Heart right ventricle (tissue), 16 donors: ENCODE measurements around the gene ATP6V1E1. TPM values are rescaled to one million over a fixed set of nuclear protein-coding genes. Genes with fewer than 3 reads are reported as not detected.
"Not testable (repeated sequence)": the region's sequence is repeated elsewhere in the genome, so short reads cannot be mapped to it uniquely, and the experiment has no call there.

ENCODE experiments used
- ATAC-seq, 8 donors: fragments of 200-7000 bp; cut with Tn5 transposase; one replicate each; pipeline ENCODE4 v1.9.1; 2020; ENCODE audit warnings: mild to moderate bottlenecking in 8 of 8, moderate library complexity in 8 of 8, moderate number of reproducible peaks in 1 of 8
- DNase-seq, 2 donors: peaks; one replicate each; pipeline ENCODE4 v3.0.0-alpha.2; 2020
- H3K27ac ChIP-seq, 10 donors: fragments of 200-600 bp; sonication (generic) in 2 of 10; one replicate each; pipeline versions ENCODE4 v1.5.0 to v1.8.0; 2020 to 2022; ENCODE audit warnings: mild to moderate bottlenecking in 3 of 10
- H3K27me3 ChIP-seq, 7 donors: fragments of 200-600 bp; one replicate each; pipeline ENCODE4 v1.8.0; 2021 to 2022; ENCODE audit warnings: mild to moderate bottlenecking in 2 of 7
- H3K36me3 ChIP-seq, 9 donors: fragments of 200-600 bp; sonication (generic) in 1 of 9; one replicate each; pipeline versions ENCODE4 v1.5.0 to v1.8.0; 2020 to 2022; ENCODE audit warnings: mild to moderate bottlenecking in 2 of 9
- H3K4me1 ChIP-seq, 9 donors: fragments of 200-600 bp; sonication (generic) in 1 of 9; one replicate each; pipeline versions ENCODE4 v1.5.0 to v1.8.0; 2020 to 2022; ENCODE audit warnings: mild to moderate bottlenecking in 4 of 9
- H3K4me3 ChIP-seq, 10 donors: fragments of 200-600 bp; sonication (generic) in 2 of 10; one replicate each; pipeline versions ENCODE4 v1.5.0 to v1.8.0; 2020 to 2022; ENCODE audit warnings: mild to moderate bottlenecking in 7 of 10, moderate library complexity in 2 of 10
- H3K9me3 ChIP-seq, 11 donors: fragments of 200-600 bp in 10 of 11; sonication (generic) in 2 of 11; one replicate each; pipeline versions ENCODE4 v1.5.0 to v1.8.0; 2013 to 2022; ENCODE audit warnings: mild to moderate bottlenecking in 2 of 11, control low read depth in 1 of 11, moderate library complexity in 1 of 11
- WGBS, 2 donors: extraction: QIAGEN DNeasy Blood & Tissue Kit; methylation state at CpG; one replicate each; pipeline ENCODE4 v1.1.7; 2013; ENCODE audit warnings: inconsistent platforms in 1 of 2; 5-methylcytosine and 5-hydroxymethylcytosine counted together
- intact Hi-C, 10 donors: fragments of 100-400 bp; cut with DNase I; formaldehyde crosslinking; loops; one replicate each; pipeline versions ENCODE4 v1.11.1 to v1.14.2; 2022
- polyA plus RNA-seq, 2 donors: library from polyadenylated mRNA; stranded (reverse); fragments of 200-250 nt; gene quantifications; one replicate each; pipeline ENCODE4 v1.2.3, GENCODE V29; 2013
- total RNA-seq, 10 donors: library from RNA; stranded (reverse); fragmentation: NEBNext Ultra II Directional in 3 of 10; extraction: Animal tissue kit (Norgen Biotek cat#: 25700) in 3 of 10; gene quantifications; one replicate each; pipeline versions ENCODE4 v1.2.1 to v1.2.4, GENCODE V29; 2021 to 2023
- TF ChIP-seq, protein P1 (sequence below), 9 donors: fragments of 200-600 bp; sonication (generic) in 2 of 9; IDR thresholded peaks; one replicate each; pipeline versions ENCODE4 v1.5.0 to v1.8.0; 2021 to 2022; ENCODE audit warnings: antibody characterized with exemption in 9 of 9, mild to moderate bottlenecking in 5 of 9, moderate library complexity in 1 of 9
- donor health status: Arrhythmogenic right ventricular cardiomyopathy.
- donor health status: ischemic (EF 13 %, LVEDD 7.1; RV severe dilation, severe dysfunction).
- donor health status: healthy with polysubstance abuse.
- donor health status: DM: no; HTN: yes; CAD: no.
- donor health status: DM: no; HTN: no; CAD: no.
- donor health status: ischemic (EF 25% LVEDD 6.9; RV normal size, moderate dysfunction).
- donor health status: ischemic (EF 25% LVEDD 5.7; RV mildly dilated, moderate dysfunction).
- donor health status: healthy.
- donor health status: DM: yes; HTN: yes; CAD: no.
- donor health status: Ischemic cardiomyopathy.
- donor health status: ischemic (EF 35%, LVEDD 5.7; RV mildly dilated, moderate dysfunction).
- donor health status: nonischemic (EF 11% LVEDD 7.7; RV severe dilation, severe dysfunction).
- donor health status: DM: yes; HTN: yes; CAD: no.
- donor health status: PGD.
- donor health status: ischemic (EF 29% LVEDD 5.4; RV normal size, mild dysfunction).
- donor health status: nonischemic (EF 23%, LVEDD 6.1; RV moderate dilation, normal function).

The ATP6V1E1 gene
- total and polyA plus RNA-seq, 12 donors: 73.4 to 278 (median 218) TPM

DNA sequence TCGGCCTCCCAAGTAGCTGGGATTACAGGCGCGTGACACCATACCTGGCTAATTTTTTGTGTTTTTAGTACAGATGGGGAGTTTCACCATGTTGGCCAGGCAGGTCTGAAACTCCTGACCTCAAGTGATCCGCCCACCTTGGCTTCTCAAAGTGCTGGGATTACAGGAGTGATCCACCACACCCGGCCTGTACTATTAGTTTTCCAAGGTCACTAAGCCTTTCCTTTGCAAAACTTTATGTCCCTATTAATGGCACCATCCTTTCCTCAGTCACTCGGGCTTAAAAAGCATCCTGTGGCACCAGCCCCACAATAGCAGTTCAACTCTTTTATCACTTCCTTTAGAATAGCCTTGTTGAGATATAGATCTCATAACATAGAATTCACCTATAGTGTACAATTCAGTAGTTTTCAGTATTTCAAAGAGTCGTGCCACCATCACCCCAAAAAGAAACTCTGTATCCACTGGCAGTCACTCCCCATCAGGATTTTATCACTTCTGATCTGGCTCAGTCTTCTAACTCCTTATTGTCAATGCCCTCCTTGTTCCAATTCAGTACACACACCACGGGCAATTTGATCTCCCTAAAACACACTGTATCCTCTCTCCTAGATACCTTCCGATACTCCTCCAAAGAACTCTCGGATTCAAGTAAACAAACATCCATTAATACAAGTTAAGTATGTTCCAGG is 9.1 kb upstream of the ATP6V1E1 start:
- Histone ChIP-seq H3K27ac (peak overlapping the region; percentile 93 to 100 (median 98)), H3K27me3 (no peaks in the 10 kb centered on the region), H3K4me1 (peaks cover 3 to 27% (median 24%) of the 10 kb centered on the region in 9 donors), H3K4me3 (peak overlapping the region; percentile 52 to 92 (median 76)), H3K36me3 (peaks cover 0 to 12% (median 0%) of the 10 kb centered on the region in 9 donors), H3K9me3 (no peaks in the 10 kb centered on the region)
- ATAC-seq: peak in 2 of 8 donors; percentile 1 to 2
- TF ChIP-seq, protein P1, sequence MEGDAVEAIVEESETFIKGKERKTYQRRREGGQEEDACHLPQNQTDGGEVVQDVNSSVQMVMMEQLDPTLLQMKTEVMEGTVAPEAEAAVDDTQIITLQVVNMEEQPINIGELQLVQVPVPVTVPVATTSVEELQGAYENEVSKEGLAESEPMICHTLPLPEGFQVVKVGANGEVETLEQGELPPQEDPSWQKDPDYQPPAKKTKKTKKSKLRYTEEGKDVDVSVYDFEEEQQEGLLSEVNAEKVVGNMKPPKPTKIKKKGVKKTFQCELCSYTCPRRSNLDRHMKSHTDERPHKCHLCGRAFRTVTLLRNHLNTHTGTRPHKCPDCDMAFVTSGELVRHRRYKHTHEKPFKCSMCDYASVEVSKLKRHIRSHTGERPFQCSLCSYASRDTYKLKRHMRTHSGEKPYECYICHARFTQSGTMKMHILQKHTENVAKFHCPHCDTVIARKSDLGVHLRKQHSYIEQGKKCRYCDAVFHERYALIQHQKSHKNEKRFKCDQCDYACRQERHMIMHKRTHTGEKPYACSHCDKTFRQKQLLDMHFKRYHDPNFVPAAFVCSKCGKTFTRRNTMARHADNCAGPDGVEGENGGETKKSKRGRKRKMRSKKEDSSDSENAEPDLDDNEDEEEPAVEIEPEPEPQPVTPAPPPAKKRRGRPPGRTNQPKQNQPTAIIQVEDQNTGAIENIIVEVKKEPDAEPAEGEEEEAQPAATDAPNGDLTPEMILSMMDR (IDR thresholded peaks at IDR 0.05): no peak
- intact Hi-C loops: loop anchor here in 4 of 10 donors (1.0 to 10.0 kb wide), 6 partner anchors 9 to 463 kb away; partner anchors contain the start of genes SLC25A18 (in 2 of the 4), ATP6V1E1 (in 1 of the 4), BID (in 1 of the 4) and PEX26 (in 1 of the 4)
- DNase-seq: no peak
- WGBS, 2 donors: 56 to 59% methylated on average over 10 of the region's 10 CpGs

DNA sequence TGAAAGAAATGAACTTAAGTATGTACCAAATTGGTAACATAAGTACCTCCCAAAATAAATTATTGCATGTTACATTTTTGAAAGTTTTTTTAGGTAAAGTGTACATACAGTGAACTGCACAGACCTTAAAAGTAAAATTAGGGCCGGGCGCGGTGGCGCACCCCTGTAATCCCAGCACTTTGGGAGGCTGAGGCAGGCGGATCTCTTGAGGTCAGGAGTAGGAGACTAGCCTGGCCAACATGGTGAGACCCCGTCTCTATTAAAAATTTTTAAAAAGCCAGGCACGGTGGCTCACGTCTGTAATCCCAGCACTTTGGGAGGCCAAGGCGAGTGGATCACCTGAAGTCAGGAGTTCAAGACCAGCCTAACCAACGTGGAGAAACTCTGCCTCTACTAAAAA is 8.3 kb upstream of the ATP6V1E1 start:
- H3K27me3 ChIP-seq, H3K36me3 ChIP-seq, H3K4me3 ChIP-seq, DNase-seq, H3K27ac ChIP-seq, ATAC-seq, H3K9me3 ChIP-seq: not testable (repeated sequence)
- intact Hi-C loops: loop anchor here in 2 of 10 donors (10.0 kb wide), 3 partner anchors 138 to 462 kb away; partner anchors contain the start of genes BID (in 1 of the 2) and PEX26 (in 1 of the 2)
- 84 to 90% methylated on average over 10 of the region's 10 CpGs for WGBS, 2 donors
- peaks cover 3 to 27% (median 24%) of the 10 kb centered on the region in 9 donors for H3K4me1 ChIP-seq

DNA sequence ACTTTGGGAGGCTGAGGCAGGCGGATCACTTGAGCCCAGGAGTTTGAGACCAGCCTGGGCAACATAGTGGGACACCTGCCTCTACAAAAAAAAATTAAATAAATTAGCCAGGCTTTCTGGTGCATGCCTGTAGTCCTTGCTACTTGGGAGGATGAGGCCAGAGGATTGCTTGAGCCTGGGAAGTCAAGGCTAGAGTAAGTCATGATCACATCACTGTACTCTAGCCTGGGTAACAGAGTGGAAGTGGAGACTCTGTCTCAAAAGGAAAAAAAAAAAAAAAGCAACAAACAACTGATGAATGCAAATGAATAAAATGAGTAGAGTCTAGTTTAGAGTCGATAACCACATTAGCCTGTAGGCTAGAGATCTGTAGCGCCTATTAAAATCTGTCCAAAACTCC is 6.1 kb upstream of the ATP6V1E1 start:
- H3K9me3 ChIP-seq: no peaks in the 10 kb centered on the region
- H3K36me3 ChIP-seq: no peaks in the 10 kb centered on the region
- TF ChIP-seq, protein P1 (IDR thresholded peaks at IDR 0.05): no peak
- no peak for DNase-seq
- intact Hi-C loops: loop anchor here in 2 of 10 donors (10.0 kb wide), 3 partner anchors 140 to 460 kb away; partner anchors contain the start of genes BID (in 1 of the 2) and PEX26 (in 1 of the 2)
- 89 to 90% methylated on average over 3 of the region's 3 CpGs for WGBS, 2 donors
- no peak overlapping the region for H3K27ac ChIP-seq
- peaks cover 0 to 18% (median 12%) of the 10 kb centered on the region in 9 donors for H3K4me1 ChIP-seq
- no peak overlapping the region for H3K4me3 ChIP-seq
- ATAC-seq: no peak
- H3K27me3 ChIP-seq: no peaks in the 10 kb centered on the region

DNA sequence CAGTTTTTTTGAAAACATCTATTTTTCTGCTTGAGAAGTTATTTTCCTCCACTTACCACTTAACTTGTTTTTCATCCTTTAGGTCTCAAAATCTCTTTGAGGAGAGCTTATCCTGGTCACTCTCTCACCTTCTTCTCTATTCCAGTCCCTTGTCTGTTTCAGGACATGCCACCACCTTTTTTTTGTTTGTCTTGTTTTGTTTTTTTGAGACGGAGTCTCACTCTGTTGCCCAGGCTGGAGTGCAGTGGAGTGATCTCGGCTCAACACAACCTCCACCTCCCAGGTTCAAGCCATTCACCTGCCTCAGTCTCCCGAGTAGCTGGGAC is 5.4 kb upstream of the ATP6V1E1 start:
- Histone ChIP-seq H3K36me3 (no peaks in the 10 kb centered on the region), H3K9me3 (no peaks in the 10 kb centered on the region), H3K27me3 (no peaks in the 10 kb centered on the region), H3K27ac (no peak overlapping the region), H3K4me3 (no peak overlapping the region), H3K4me1 (peaks cover 0 to 18% (median 14%) of the 10 kb centered on the region in 9 donors)
- intact Hi-C loops: loop anchor here in 2 of 10 donors (10.0 kb wide), 3 partner anchors 141 to 459 kb away; partner anchors contain the start of genes BID (in 1 of the 2) and PEX26 (in 1 of the 2)
- DNase-seq: no peak
- ATAC-seq: no peak
- WGBS, 2 donors: 89 to 92% methylated on average over 3 of the region's 3 CpGs
- TF ChIP-seq, protein P1 (IDR thresholded peaks at IDR 0.05): no peak
